ENCODE data around the gene SCARB1. TPM values are rescaled to one million over a fixed set of nuclear protein-coding genes. Genes with fewer than 3 reads are reported as not detected.

Gene SCARB1
- total RNA-seq, 4 donors from 2014 or later: 15.3 to 55.3 (median 29.7) TPM

DNA sequence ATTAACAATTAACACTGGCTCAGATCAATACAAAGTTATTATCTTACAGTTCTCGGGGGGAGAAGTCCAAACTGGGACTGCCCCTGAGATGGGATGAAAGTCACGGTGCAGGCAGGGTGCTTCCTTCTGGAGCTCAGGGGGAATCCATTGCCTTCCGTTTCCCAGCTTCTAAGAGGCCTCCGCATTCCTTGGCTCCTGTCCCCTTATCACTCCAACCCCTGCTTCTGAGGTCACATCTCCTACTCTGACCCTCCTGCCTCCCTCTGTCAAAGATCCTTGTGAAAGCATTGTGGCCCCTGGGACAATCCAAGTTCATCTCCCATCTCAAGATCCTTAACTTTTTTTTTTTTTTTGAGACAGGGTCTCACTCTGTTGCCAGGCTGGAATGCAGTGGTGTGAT lies 30.8 kb downstream of the SCARB1 start:
- peaks cover 0 to 28% (median 8%) of the 10 kb centered on the region in 4 donors for H3K4me1 ChIP-seq
- H3K4me3 ChIP-seq: no peak overlapping the region
- no peaks in the 10 kb centered on the region for H3K9me3 ChIP-seq
- DNase-seq (ENCODE audit: low spot score in 2 of 2): no peak
- no peaks in the 10 kb centered on the region for H3K36me3 ChIP-seq
- TF ChIP-seq EP300 (IDR thresholded peaks at IDR 0.05) (no peak), POLR2A (IDR thresholded peaks at IDR 0.05) (no peak)
- TF ChIP-seq, protein P1, sequence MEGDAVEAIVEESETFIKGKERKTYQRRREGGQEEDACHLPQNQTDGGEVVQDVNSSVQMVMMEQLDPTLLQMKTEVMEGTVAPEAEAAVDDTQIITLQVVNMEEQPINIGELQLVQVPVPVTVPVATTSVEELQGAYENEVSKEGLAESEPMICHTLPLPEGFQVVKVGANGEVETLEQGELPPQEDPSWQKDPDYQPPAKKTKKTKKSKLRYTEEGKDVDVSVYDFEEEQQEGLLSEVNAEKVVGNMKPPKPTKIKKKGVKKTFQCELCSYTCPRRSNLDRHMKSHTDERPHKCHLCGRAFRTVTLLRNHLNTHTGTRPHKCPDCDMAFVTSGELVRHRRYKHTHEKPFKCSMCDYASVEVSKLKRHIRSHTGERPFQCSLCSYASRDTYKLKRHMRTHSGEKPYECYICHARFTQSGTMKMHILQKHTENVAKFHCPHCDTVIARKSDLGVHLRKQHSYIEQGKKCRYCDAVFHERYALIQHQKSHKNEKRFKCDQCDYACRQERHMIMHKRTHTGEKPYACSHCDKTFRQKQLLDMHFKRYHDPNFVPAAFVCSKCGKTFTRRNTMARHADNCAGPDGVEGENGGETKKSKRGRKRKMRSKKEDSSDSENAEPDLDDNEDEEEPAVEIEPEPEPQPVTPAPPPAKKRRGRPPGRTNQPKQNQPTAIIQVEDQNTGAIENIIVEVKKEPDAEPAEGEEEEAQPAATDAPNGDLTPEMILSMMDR (IDR thresholded peaks at IDR 0.05): no peak
- 61 to 68% methylated on average over 4 of the region's 4 CpGs for WGBS, 2 donors
- no peak overlapping the region for H3K27ac ChIP-seq
- H3K27me3 ChIP-seq: no peaks in the 10 kb centered on the region

DNA sequence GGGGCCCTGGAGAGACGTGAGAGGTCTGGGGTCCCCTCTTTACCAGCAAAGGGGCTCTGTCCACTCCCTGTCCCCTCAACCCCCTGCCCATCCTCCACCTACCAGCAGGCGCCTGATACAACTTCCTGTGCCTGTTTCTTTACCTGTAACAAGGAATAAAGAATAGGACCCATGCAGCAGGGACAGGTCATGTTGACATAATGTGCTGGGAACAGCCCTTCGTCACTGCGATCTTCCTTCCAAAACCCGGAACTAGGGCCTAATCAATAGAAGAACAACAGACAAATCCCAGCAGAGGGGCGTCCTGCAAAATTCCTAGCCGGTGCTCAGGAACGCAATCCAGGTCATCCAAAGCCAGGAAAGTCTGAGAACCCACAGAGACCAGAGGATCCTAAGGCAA lies 32.1 kb downstream of the SCARB1 start:
- TF ChIP-seq, protein P1 (IDR thresholded peaks at IDR 0.05): no peak
- no peak for TF ChIP-seq EP300 (IDR thresholded peaks at IDR 0.05)
- TF ChIP-seq POLR2A (IDR thresholded peaks at IDR 0.05): no peak
- 96 to 99% methylated on average over 8 of the region's 8 CpGs for WGBS, 2 donors
- no peaks in the 10 kb centered on the region for H3K9me3 ChIP-seq
- H3K36me3 ChIP-seq: no peaks in the 10 kb centered on the region
- no peaks in the 10 kb centered on the region for H3K27me3 ChIP-seq
- H3K4me3 ChIP-seq: no peak overlapping the region
- DNase-seq (ENCODE audit: low spot score in 2 of 2): no peak
- no peak overlapping the region for H3K27ac ChIP-seq
- peaks cover 0 to 23% (median 4%) of the 10 kb centered on the region in 4 donors for H3K4me1 ChIP-seq

DNA sequence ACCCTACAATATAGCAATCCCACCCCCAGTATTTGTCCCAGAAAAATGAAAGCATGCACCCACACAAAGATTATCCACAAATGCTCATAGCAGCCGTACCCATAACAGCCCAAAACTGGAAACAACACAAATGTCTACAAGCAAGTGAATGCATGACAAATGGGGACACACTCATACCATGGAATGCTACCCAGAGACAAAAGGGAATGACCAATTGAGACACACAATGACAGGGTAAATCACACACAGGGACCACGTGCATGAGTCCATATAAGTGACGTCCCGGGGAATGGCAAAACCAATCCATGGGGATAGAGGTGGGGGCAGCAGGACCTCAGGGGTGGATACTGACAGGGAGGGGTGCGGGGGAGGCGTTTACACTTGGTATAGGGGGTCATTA lies 33.4 kb downstream of the SCARB1 start:
- TF ChIP-seq EP300 (IDR thresholded peaks at IDR 0.05): no peak
- TF ChIP-seq, protein P1 (IDR thresholded peaks at IDR 0.05): no peak
- TF ChIP-seq POLR2A (IDR thresholded peaks at IDR 0.05): no peak
- Histone ChIP-seq H3K4me3 (no peak overlapping the region), H3K27me3 (no peaks in the 10 kb centered on the region), H3K9me3 (no peaks in the 10 kb centered on the region), H3K36me3 (peaks cover 0 to 2% (median 0%) of the 10 kb centered on the region in 3 donors), H3K27ac (no peak overlapping the region), H3K4me1 (peaks cover 0 to 23% (median 4%) of the 10 kb centered on the region in 4 donors)
- DNase-seq (ENCODE audit: low spot score in 2 of 2): no peak
- WGBS, 2 donors: 97 to 98% methylated on average over 6 of the region's 6 CpGs

DNA sequence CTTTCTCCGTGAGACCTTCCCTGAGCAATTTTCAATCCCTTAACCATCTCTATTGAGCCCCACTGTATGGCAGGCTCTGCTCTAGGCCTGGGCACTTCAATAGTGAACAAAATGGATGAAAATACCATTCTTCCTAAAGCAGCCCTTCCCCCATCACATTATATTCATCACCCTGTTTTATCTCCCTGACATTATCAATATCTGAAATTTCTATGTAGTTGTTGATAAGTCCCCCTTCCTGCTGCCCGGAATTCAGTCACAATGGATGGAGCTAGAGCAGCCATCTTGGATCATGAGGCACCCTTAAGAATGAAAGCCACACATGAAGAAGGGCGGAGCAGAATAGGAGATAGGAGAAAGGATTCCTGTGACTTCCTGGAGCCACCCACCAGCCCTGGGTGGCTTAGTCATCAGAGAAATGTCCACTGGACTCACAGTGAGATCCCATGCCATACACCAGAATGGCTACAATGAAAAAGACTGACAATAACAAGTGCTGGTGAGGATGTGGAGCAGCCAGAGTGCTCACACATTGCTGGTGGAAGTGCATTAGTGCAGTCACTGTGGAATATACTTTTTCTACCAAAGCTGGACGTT lies 33.9 kb downstream of the SCARB1 start:
- WGBS, 2 donors: 92 to 95% methylated on average over 4 of the region's 4 CpGs
- no peak overlapping the region for H3K4me3 ChIP-seq
- H3K27ac ChIP-seq: no peak overlapping the region
- no peaks in the 10 kb centered on the region for H3K9me3 ChIP-seq
- peaks cover 0 to 23% (median 4%) of the 10 kb centered on the region in 4 donors for H3K4me1 ChIP-seq
- DNase-seq (ENCODE audit: low spot score in 2 of 2): no peak
- TF ChIP-seq POLR2A (IDR thresholded peaks at IDR 0.05) (no peak), EP300 (IDR thresholded peaks at IDR 0.05) (no peak)
- TF ChIP-seq, protein P1 (IDR thresholded peaks at IDR 0.05): no peak
- no peaks in the 10 kb centered on the region for H3K27me3 ChIP-seq
- peaks cover 0 to 4% (median 0%) of the 10 kb centered on the region in 3 donors for H3K36me3 ChIP-seq

DNA sequence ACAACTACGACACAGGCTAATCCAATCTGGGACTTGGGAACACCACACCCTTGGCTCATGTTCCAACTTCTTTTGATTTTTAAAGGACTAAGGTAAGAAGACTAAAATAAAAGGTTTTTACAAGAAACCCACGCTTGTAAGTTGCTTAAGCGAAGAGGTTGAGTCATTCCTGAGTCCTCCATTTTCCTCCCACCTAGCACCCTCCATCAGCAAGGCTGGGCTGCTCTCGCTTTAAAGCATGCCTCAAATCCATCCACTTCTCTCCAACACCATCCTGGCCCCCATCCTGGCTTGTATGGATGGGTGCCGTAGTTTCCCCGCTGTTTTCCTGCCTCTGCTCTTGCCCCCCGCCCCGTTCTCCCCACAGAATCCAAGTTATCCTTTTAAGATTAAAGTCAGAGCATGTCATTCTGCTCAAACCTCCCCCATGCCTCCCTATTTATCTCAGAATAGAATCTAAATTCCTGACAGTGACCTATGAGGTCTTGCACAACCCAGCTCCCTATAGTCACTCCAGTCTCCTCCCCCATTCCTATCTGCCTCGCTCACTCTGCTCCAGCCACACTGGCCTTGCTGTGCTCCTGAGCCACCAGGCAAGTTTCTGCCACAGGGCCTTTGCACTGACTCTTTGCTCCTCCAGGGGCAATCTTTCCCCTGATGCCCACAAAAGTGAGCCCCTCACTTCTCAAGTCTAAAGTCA lies 34.5 kb downstream of the SCARB1 start:
- Histone ChIP-seq H3K27me3 (no peaks in the 10 kb centered on the region), H3K27ac (peak overlapping the region in 2 of 4 donors; percentile 33 to 52), H3K4me3 (no peak overlapping the region), H3K36me3 (peaks cover 0 to 4% (median 0%) of the 10 kb centered on the region in 3 donors), H3K4me1 (peaks cover 0 to 23% (median 4%) of the 10 kb centered on the region in 4 donors), H3K9me3 (no peaks in the 10 kb centered on the region)
- WGBS, 2 donors: 74 to 81% methylated on average over 9 of the region's 9 CpGs
- no peak for TF ChIP-seq EP300 (IDR thresholded peaks at IDR 0.05)
- TF ChIP-seq, protein P1 (IDR thresholded peaks at IDR 0.05): no peak
- peak in 1 of 2 donors; percentile 28 for DNase-seq (ENCODE audit: low spot score in 2 of 2)

All from tibial nerve (tissue), 4 donors.